GM18499 (cell line): ENCODE results near the gene ZW10.
"Not testable (repeated sequence)": the region's sequence is repeated elsewhere in the genome, so short reads cannot be mapped to it uniquely, and the experiment has no call there.

Experiments used
- ATAC-seq: cut with Tn5 transposase; IDR thresholded peaks from one replicate; pipeline ENCODE4 v1.9.1; 2021; ENCODE audit warnings: moderate number of reproducible peaks; ENCODE audit not compliant: insufficient read depth, unreplicated experiment

The ZW10 gene

DNA sequence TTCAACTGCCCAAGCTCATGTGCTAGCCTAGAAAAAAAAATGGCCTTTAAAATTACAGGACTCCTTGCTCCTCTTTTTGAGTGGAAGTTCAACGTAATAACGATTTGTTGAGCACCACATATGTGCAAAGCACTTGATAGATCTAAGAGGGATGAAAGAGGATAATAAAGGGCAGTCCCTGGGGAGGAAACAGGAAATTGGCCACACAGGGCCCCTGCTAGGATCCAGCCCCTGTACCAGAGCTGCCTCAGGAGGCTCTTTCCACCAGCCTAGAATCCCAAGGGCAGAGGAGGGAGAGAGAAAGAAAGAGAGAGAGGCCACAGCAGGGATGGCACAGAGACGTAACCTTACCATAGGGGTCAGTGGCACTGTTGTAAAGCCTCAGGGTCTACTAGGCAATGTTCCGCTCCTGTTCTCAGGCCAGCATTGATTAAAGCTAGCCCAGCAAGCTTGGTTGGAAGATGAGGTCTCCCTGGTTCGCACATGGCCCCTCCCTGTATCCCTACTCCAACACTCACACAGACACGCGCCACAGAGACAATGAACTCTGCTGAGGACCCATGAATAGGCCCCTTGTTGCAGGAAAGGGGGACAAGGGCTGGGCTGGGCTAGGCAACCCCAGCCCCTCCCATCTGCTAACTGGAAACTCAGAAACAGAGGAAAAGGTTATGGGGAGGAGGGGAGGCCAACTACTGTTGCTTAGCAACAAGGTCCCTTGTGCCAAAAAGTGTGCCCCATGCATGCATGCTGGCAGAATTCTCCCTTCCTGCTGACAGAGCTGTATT, 67.4 kb downstream of the ZW10 start, which contains the start of gene TMPRSS5:
Gene TMPRSS5, minus strand, starts transcription at position 438 of the 785 bp plus-strand sequence. Its CDS starts 84 bp downstream, at position 354.
- no peak for ATAC-seq

DNA sequence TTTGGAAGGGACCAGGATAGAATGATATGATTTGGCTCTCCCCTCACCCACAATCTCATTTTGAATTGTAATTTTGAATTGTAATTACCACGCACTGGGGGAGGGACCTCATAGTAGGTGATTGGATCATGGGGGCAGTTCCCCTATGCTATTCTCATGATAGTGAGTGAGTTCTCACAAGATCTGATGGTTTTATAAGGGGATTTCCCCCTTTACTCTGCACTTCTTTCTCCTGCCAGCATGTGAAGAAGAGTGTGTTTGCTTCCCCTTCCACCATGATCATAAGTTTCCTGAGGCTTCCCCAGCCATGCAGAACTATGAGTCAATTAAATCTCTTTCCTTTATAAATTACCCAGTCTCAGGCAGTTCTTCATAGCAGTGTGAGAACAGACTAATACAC, 69.9 kb downstream of the ZW10 start:
- not testable (repeated sequence) for ATAC-seq

DNA sequence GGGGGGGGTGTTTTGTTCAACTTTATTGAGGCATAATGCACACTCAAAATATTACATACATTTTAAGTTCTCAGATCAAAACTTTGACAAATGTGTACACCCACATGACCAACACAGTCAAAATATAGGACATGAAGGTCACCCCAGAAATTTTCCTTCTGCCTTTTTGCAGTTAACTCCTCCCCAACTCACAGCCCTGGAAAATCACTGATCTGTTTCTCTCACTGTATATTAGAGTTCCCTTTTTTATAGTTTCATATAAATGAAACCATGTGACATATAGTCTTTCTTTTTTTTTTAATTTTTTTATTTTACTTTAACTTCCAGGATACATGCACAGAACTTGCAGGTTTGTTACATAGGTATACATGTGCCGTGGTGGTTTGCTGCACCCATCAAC, 72.0 kb downstream of the ZW10 start:
- no peak for ATAC-seq

DNA sequence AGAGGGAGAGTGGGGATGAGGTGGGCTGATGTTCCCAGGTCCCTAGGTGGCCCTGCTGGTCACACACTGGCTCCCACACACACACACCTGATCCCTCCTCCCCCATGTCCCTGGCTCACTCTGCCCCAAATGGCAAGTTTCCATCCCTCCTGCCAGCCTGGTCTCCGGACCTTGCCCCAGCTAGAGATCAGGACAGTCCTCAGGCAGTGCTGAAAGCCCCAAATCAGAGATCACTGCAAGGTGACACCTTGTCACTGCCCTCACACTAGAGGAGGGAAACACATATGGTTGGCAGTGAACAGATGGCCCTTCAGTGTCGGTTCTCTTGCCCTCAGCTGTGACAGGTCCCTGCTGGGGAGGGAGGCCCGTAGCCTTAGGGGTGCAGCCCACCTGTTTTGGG, 75.0 kb downstream of the ZW10 start:
- no peak for ATAC-seq

DNA sequence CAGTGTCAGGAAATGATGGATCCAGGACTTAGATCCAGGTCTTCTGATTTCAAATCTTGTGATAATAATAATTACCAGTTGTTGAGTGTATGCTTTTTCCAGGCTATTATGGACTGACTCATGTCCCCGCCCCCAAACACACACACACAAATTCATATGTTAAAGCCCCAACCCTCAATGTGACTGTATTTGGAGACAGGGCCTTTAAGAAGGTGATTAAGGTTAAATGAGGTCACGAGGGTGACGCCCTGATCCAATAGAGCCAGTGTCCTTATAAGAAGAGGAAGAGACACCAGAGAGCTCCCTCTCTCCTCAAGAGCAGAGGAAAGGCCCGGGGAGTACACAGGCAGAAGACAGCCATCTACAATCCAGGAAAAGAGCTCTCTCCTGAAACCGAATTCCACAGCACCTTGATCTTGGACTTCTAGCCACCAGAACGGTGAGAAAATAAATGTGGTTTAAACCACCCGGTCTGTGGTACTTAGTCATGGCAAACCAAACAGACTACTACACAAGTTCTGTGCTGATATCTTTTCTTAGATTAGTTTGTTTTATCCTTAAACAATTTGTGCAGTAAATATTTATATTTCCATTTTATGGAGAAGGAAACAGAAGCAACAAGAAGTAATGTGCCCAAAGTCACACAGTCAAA, 75.6 kb downstream of the ZW10 start:
- ATAC-seq: no peak

DNA sequence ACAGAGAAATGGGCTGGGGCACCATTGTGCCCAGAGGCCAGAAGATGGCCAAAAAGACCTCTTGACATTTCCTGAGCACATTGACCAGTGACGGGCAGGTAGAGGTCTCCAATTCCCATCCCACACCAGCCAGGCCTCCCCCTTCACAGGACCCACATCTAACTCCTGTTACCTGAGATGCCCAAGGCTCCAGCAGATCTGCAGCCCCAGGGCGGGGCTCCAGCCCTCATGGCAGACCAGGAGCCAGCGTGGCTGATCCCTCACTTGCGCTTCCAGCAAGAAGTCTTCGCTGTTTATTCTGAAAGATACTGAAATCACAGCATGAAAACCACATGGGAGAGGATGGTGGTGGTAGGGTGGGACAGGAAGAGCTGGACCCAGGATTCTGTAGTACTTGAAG, 76.4 kb downstream of the ZW10 start:
- no peak for ATAC-seq

DNA sequence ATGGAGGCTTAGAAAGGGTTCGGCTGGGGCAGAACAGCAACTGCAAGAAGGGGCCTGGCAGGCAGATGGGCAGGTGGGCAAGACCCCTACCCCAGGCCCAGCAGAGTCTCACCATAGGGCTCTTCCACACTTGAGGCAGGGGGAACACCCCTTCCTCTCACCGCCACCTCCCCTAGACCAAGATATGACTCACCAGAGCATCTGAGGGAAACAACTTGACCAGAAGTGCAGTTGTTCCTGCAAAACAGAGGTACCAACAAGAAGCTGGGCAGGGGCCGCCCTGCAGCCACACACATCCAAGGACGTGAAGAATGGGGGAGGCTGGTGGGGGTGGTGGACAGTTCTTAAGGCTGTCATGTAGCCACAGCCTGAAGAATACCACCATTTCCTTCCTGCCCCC, 78.3 kb downstream of the ZW10 start:
- no peak for ATAC-seq

DNA sequence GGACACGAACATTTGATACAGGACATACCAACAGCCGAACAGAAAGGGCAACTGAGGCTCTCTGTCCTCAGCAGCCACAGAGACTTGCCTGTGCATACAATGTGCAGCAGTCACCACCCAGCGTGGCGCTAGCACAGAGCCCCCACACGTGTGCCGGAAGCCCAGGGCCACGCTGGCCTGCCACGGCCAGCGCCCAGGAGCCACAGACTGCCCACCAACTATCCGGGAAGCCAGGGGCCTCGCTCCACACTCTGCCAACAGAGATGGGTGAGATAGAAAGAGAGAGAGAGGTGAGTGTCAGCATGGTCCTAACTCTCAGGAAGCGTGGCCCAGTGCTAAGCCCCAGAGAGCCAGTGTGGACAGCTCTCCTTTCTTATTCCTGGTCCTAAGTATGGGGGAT, 79.1 kb downstream of the ZW10 start:
- no peak for ATAC-seq

DNA sequence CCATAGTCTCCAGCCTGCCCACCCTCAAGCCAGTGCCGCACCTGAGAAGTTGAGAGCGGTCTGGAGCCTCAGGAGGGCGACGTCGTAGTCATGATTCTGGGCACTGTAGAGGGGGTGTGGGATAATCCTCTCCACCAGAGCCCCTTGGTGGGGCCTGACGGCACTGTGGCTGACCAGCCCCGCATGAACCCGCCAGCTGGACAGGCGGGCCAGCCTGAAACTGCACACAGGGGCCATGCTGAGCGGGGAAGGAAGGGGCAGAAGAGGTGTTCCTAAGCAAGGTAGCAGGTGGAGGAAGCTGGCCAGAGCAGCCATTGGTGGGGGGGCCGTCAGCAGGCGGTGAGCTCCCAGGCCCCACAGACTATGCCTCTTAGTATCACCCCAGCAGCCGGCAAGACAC, 80.5 kb downstream of the ZW10 start:
- ATAC-seq: no peak

DNA sequence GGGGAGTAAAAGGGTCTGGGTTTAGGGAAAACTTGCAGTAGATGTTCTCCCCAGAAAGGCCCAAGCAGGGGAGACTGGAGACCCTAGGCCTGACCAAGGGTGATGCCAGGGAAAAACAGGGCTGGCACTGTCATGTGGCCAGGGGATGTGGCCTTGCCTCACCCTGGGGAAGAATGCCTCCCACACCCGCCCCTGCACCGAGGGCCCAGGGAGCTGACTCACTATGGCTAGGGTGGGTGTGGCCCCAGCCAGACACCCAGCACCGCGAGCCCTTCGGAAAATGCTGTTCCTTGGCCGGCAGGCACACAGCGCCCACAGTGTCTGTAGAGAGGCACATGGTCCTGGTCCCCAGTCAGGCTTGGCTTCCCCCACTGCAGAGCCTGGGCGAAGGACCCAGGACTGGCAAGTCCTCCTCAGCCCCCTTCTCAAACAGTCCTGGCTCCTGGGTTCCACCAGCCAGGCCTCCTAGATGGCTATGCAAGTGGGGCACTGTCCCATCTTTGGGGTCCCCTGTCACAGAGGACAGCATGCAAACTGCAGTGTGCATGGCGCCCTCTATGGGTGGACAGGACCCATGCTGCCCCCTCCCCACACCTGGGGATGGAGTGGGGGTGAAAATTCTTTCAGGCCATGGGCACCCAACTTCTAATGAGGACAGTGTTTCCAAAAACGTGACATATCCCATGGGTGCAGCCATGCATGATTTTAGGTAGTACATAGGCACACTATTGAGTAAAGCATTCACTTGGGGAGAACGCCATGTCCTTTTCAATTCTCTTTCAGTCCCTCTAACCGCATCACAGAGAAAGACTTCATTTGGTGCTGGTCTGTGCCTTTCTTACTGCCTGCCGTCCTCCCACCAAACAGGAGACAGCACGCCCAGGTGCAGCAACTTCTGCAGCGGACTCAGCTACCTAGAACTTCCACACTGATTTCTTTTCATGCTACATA, 82.6 kb downstream of the ZW10 start:
- ATAC-seq: no peak

DNA sequence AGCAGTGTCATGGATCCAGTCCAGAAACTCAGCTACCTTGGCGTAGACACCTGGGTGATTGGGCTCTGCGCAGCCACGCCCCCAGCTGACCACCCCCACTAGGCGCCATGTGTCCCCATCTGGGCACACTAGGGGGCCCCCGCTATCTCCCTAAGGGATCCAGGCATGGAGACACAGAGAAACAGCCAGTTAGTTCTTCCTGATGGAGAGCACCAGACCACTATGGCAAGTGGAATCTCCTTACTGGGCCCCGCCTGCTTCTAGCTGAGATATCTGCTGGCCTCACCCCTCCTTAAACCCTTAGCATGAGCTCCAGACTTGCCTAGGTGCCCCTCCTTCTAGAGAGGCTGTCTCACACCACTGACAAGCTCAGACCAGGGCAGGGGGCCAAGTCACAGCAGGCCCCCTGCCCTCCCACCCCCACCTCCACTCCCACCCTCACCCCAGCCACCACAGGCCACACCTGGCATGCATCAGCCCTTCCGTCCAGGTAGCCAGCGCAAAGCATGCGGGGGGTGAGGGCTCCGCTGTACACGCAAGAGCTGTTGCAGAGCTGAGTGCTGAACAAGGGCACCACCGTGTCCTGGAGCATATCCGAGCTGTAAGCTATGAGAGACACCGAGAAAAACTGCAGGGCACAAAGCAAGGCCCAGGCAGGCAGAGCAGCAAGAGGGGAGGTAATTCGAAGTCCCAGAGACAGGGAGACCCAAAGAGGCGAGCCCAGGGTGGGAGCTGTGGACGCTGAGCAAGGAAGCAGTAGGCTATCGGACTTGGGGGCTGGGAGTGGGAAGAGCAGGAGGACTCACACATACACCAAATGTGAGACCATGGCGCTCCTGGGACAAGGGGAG, 83.5 kb downstream of the ZW10 start:
- no peak for ATAC-seq

DNA sequence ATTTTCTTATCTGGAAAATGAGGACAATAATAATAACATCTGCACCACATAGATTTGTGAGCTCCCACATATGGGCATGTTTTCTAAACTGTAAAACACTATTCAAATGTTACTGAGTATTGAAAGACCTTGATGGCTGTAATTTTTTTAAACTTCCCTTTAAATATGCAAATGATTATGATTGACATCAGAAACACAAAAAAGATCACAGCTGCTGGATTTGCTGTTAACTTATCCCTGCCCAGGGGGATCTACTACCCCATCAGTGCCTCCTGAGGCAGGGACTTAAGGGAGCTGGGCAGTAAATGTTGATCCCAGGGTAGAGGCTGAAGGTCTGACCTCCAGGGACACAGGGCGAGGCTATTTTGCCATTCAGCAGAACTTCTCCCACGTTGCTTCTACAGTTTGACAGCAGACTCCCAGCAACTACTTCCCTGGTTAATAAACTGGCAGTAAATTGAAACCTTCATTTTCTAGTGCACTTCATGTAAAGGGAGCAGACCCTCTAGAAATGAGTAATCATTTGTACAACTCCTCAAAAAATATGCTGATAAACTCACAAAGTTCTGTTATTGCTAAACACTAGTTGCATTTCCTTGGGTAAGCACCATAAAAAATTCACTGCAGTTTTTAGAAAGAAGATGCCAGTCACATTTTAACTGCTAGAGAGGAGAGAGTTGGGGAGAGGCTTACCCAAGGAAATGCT, 87.7 kb downstream of the ZW10 start:
- no peak for ATAC-seq

DNA sequence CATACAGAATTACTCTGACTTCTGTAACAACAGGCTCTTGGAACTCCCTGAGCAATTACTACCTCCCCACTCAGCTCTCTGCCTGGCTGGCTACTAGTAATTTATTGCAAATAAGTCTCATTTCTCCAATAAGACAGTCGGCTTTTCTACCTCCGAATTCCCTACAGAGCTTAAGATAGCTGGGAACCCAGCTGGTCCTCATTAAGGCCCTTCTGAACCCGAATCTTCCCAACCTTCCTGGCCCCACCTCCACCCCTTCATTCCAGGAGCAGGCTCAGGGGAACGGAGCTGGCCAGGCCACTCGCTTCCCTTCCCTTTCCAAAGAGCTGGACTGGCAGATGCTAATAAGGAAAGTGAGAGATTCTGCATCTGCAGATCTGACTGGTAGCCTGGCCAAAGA, 89.0 kb downstream of the ZW10 start:
- ATAC-seq: no peak

DNA sequence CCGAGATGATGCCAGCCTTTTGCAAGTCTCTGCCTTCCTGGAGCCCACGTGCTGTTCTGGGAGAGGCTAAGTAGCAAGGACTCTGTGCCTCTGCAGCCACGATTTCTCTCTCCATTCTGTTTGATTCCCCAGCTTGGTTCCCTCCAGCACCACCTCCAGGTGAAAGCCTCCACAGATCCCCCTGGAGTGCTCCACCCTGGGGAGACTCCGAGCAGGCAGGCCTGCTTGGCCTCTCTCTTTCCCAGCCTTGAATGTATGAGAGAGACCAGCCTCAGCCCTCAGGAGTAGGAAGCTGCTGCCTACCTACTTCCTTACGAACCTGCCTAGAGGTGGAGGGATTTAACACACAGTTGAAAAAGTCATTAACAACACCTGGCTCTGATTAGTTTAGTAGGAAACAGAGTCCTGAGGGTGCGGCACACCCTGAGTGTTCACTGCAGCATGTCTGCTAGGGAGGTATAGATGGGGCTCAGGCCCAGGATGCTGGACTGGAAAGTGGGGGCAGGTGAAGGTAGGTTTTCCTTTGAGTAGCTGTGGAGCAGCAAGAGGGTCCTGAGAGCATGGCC, 89.9 kb downstream of the ZW10 start:
- no peak for ATAC-seq
